ENCODE results near the gene CFAP45. TPM values are rescaled to one million over a fixed set of nuclear protein-coding genes. Genes with fewer than 3 reads are reported as not detected.

The CFAP45 gene
- total and polyA plus RNA-seq, 2 of the 8 experiments (the other 6 are each of a cell fraction or from before 2014, with no cell fraction given): 0.05 TPM; not detected in 1

DNA sequence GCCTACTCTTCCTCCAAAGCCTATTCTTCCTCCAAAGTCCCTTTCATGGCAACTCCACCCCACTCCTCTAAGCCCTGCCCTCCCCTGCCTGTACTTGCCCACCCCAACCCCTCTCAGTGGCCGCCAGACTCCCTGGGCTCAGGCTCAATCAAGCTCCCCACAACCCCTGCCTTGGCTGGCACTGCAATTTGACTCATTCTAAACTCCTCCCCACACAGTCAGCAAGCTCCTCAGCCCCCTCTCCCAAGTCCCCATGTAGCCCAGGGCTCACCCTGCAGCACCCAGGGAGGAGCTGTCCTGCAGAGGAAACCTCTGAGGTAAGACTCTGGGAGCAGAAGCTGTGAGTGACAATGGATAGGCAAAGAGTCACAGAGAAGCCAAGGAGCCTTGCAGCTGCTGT, 33.9 kb downstream of the CFAP45 start:
- POLR2A ChIA-PET (ENCODE audit: partially characterized antibody): no interaction called here
- Histone ChIP-seq H3K79me1 (ENCODE audit: low read depth, low read length) (no peaks in the 10 kb centered on the region), H3K79me2 (ENCODE audit: control insufficient read depth in 1 of 2, insufficient read depth in 2 of 2, low read length in 2 of 2) (no peaks in the 10 kb centered on the region), H4K20me1 (replicated peaks in 1 of 2; ENCODE audit: control insufficient read depth in 1 of 2, insufficient read depth in 2 of 2, low read length in 2 of 2) (no peaks in the 10 kb centered on the region), H3K14ac (ENCODE audit: insufficient read length) (no peak overlapping the region), H2BK5ac (ENCODE audit: low read depth, low read length) (no peak overlapping the region), H2AK5ac (ENCODE audit: low read depth, low read length) (no peak overlapping the region), H4K8ac (ENCODE audit: extremely low read depth, insufficient read depth, low read length) (0 out of 2 replicates have a peak overlapping the region, but pooled peaks have one; percentile 28), H3K4ac (replicated peaks; ENCODE audit: insufficient read length, low read depth, low read length) (no peak overlapping the region), H3K23me2 (ENCODE audit: low read depth, low read length) (no peaks in the 10 kb centered on the region), H2BK12ac (ENCODE audit: low read depth, low read length) (no peak overlapping the region), H3K9ac (replicated peaks in 1 of 4; ENCODE audit: extremely low read depth in 1 of 4, low read depth in 3 of 4, low read length in 3 of 4) (no peak overlapping the region), H3K4me3 (ENCODE audit: extremely low read depth in 1 of 4, insufficient read depth in 2 of 4, low read depth in 3 of 4, low read length in 4 of 4) (no peak overlapping the region), H4K91ac (replicated peaks; ENCODE audit: insufficient read length, low read length) (no peak overlapping the region), H3K18ac (ENCODE audit: extremely low read depth, low read length) (no peak overlapping the region), H2BK20ac (ENCODE audit: low read length) (no peak overlapping the region), H3K4me1 (replicated peaks in 1 of 4; ENCODE audit: control insufficient read depth in 3 of 4, insufficient read depth in 4 of 4, low read length in 3 of 4) (peaks cover 0 to 2% (median 0%) of the 10 kb centered on the region in 4 experiments; a peak in 1 of 7 replicates), H3K4me2 (ENCODE audit: insufficient read depth in 1 of 2, low read depth in 2 of 2, low read length in 2 of 2) (no peak overlapping the region), H3K56ac (replicated peaks; ENCODE audit: insufficient read length, low read depth, low read length) (no peak overlapping the region), H3K27me3 (replicated peaks in 1 of 4; ENCODE audit: control insufficient read depth in 3 of 4, extremely low read depth in 1 of 4, insufficient read depth in 3 of 4, low read length in 3 of 4) (no peaks in the 10 kb centered on the region; a peak in 2 of 7 replicates), H4K5ac (ENCODE audit: insufficient read length, low read depth, low read length) (no peak overlapping the region), H3K23ac (ENCODE audit: insufficient read length) (no peak overlapping the region), H3K27ac (ENCODE audit: low read depth, low read length) (no peak overlapping the region), H2BK120ac (replicated peaks; ENCODE audit: low read depth, low read length) (no peak overlapping the region), H2AFZ (ENCODE audit: low read length) (no peak overlapping the region), H2BK15ac (ENCODE audit: low read length) (no peak overlapping the region), H3K9me3 (ENCODE audit: insufficient read depth in 2 of 2, low read depth in 1 of 2, low read length in 1 of 2) (no peaks in the 10 kb centered on the region), H3K36me3 (ENCODE audit: control insufficient read depth in 2 of 4, insufficient read depth in 4 of 4, low read length in 3 of 4) (no peaks in the 10 kb centered on the region)
- no peak for FAIRE-seq
- no peak for DNase-seq (ENCODE audit: low read depth in 1 of 2, low spot score in 2 of 2)
- CTCF ChIA-PET (ENCODE audit: partially characterized antibody): interaction anchor here (0.7 to 14.8 kb wide), 11 partner anchors 12 to 757 kb away, joined by 3 to 111 read pairs (median 4); no protein-coding TSS in a partner anchor
- 82% methylated on average over 1 of the region's 1 CpG; no CpG with 5 or more reads in 1 of the 2 experiments for WGBS, 2 experiments (ENCODE audit: extremely low coverage in 1 of 2, insufficient coverage in 1 of 2, insufficient read length in 1 of 2, insufficient replicate concordance in 2 of 2, low coverage in 1 of 2, low lambda C conversion rate in 2 of 2, missing lambda C conversion rate in 1 of 2)
- no peak for TF ChIP-seq SRF (IDR thresholded peaks at IDR 0.05; ENCODE audit: low read depth, low read length)
- no peak for TF ChIP-seq HDAC2 (IDR thresholded peaks at IDR 0.05; ENCODE audit: borderline replicate concordance in 1 of 2, low read depth in 2 of 2, low read length in 2 of 2)
- no peak for TF ChIP-seq CHD2 (IDR thresholded peaks at IDR 0.05; ENCODE audit: low read length)
- no peak for TF ChIP-seq SP4 (IDR thresholded peaks at IDR 0.05; ENCODE audit: low read length)
- no peak for TF ChIP-seq BCL11A (IDR thresholded peaks at IDR 0.05; ENCODE audit: low read depth in 2 of 2, low read length in 2 of 2)
- no peak for TF ChIP-seq RXRA (IDR thresholded peaks at IDR 0.05; ENCODE audit: insufficient read depth, low read depth, low read length)
- no peak for TF ChIP-seq SIN3A (conservative IDR thresholded peaks at IDR 0.05 in 1 of 2, IDR thresholded peaks at IDR 0.05 in 1 of 2; ENCODE audit: low read depth in 1 of 2, low read length in 2 of 2)
- no peak for TF ChIP-seq JUND (IDR thresholded peaks at IDR 0.05; ENCODE audit: low read length)
- no peak for TF ChIP-seq ZNF274 (IDR thresholded peaks at IDR 0.05; ENCODE audit: borderline replicate concordance, extremely low read depth, low read length)
- no peak for TF ChIP-seq SP1 (IDR thresholded peaks at IDR 0.05; ENCODE audit: low read depth, low read length)

Data from H1 (cell line).